Neural progenitor cell (in vitro differentiated cells): ENCODE results near the gene ADORA1.

Experiments
- CTCF ChIP-seq: fragments of 200-600 bp; sonication (generic); IDR thresholded peaks from 2 replicates; pipeline ENCODE4 v1.5.1; 2017; ENCODE audit warnings: antibody characterized with exemption, mild to moderate bottlenecking
- EZH2 ChIP-seq: fragments of 200-600 bp; sonication (generic); IDR thresholded peaks from 2 replicates; pipeline ENCODE4 v1.6.1; 2017; ENCODE audit warnings: antibody characterized with exemption, mild to moderate bottlenecking, moderate library complexity

- TF ChIP-seq EZH2 (no peak), CTCF (no peak)
These were observed 36.9 kb upstream of the ADORA1 start for GRCh38 chr1:203090421-203091198.
